8988T (cell line): ENCODE results near the gene PDIA2.
"Not testable (repeated sequence)": the region's sequence is repeated elsewhere in the genome, so short reads cannot be mapped to it uniquely, and the experiment has no call there.

ENCODE experiments used
- DNase-seq: peaks from one replicate; pipeline ENCODE4 v3.0.0; 2011

The PDIA2 gene

GRCh38 chr16:264440-264951 is 18.5 kb upstream of the PDIA2 start:
- DNase-seq = no peak

- no peak for DNase-seq
These were observed 17.9 kb upstream of the PDIA2 start for GRCh38 chr16:265002-265529.

GRCh38 chr16:265711-266110 is 17.3 kb upstream of the PDIA2 start:
- DNase-seq = no peak

- DNase-seq = no peak
These were observed 16.5 kb upstream of the PDIA2 start for GRCh38 chr16:266258-267164.

GRCh38 chr16:267562-267961 is 15.4 kb upstream of the PDIA2 start:
- not testable (repeated sequence) for DNase-seq

- DNase-seq = no peak
These were observed 14.6 kb upstream of the PDIA2 start for GRCh38 chr16:268141-269053.

GRCh38 chr16:269061-269796 is 13.7 kb upstream of the PDIA2 start:
- no peak for DNase-seq

- no peak for DNase-seq
These were observed 12.3 kb upstream of the PDIA2 start for GRCh38 chr16:270381-271255.

GRCh38 chr16:272633-273546 is 10.1 kb upstream of the PDIA2 start:
- no peak for DNase-seq

GRCh38 chr16:273547-274421 is 9.2 kb upstream of the PDIA2 start:
- DNase-seq = no peak

GRCh38 chr16:275041-275641 is 7.8 kb upstream of the PDIA2 start:
- DNase-seq = no peak

GRCh38 chr16:275786-276232 is 7.2 kb upstream of the PDIA2 start, which contains the start of gene RGS11:
RGS11 (minus strand) TSS chr16:275944; CDS start chr16:275911, 33 bp downstream.
- no peak for DNase-seq

- DNase-seq = no peak
These were observed 6.4 kb upstream of the PDIA2 start for GRCh38 chr16:276426-277077.

- no peak for DNase-seq
These were observed 4.0 kb upstream of the PDIA2 start for GRCh38 chr16:278863-279366.

GRCh38 chr16:279531-279930 is 3.4 kb upstream of the PDIA2 start:
- DNase-seq = no peak

GRCh38 chr16:280005-280460 is 2.9 kb upstream of the PDIA2 start:
- no peak for DNase-seq

- DNase-seq = no peak
These were observed 2.4 kb upstream of the PDIA2 start, which contains the start of gene ARHGDIG for GRCh38 chr16:280552-280951. ARHGDIG (plus strand) TSS chr16:280591; CDS start chr16:280681, 90 bp downstream.
